Endodermal cell (in vitro differentiated cells): ENCODE data around the gene HSD17B12. TPM values are rescaled to one million over a fixed set of nuclear protein-coding genes. Genes with fewer than 3 reads are reported as not detected.

ENCODE experiments used
- DNase-seq: peaks from one replicate; pipeline ENCODE4 v3.0.0-alpha.2; 2017
- H3K27ac ChIP-seq: 2 replicates; pipeline ENCODE4 v1.5.1; 2013; ENCODE audit warnings: mild to moderate bottlenecking, low read depth, low read length, moderate library complexity
- H3K27me3 ChIP-seq: 2 replicates; pipeline ENCODE4 v1.6.1; 2013; ENCODE audit warnings: mild to moderate bottlenecking, low read length, moderate library complexity; ENCODE audit not compliant: insufficient read depth, control insufficient read depth, poor library complexity, severe bottlenecking
- H3K36me3 ChIP-seq: 2 replicates; pipeline ENCODE4 v1.7.0; 2013; ENCODE audit warnings: mild to moderate bottlenecking, low read length, moderate library complexity; ENCODE audit not compliant: control insufficient read depth, insufficient read depth
- H3K4me1 ChIP-seq: one replicate; pipeline ENCODE4 v1.7.0; 2013; ENCODE audit warnings: low read length; ENCODE audit not compliant: control insufficient read depth, insufficient read depth
- H3K4me3 ChIP-seq: 2 replicates; pipeline ENCODE4 v1.5.1; 2013; ENCODE audit warnings: mild to moderate bottlenecking, low read length, moderate library complexity
- H3K9ac ChIP-seq: 2 replicates; pipeline ENCODE4 v1.6.1; 2013; ENCODE audit warnings: mild to moderate bottlenecking, low read length, moderate library complexity; ENCODE audit not compliant: poor library complexity, severe bottlenecking; ENCODE audit errors: extremely low read depth
- H3K9me3 ChIP-seq: 2 replicates; pipeline ENCODE4 v1.6.1; 2013; ENCODE audit warnings: mild to moderate bottlenecking, low read length, moderate library complexity; ENCODE audit not compliant: control insufficient read depth
- H3K27ac Mint-ChIP-seq: 2 replicates; pipeline ENCODE4 v1.8.0; 2020; ENCODE audit warnings: mixed read lengths
- H3K27me3 Mint-ChIP-seq: 2 replicates; pipeline ENCODE4 v1.8.0; 2021; ENCODE audit warnings: mild to moderate bottlenecking, mixed read lengths; ENCODE audit not compliant: insufficient read depth
- H3K36me3 Mint-ChIP-seq: 2 replicates; pipeline ENCODE4 v1.8.0; 2020; ENCODE audit warnings: low read depth, mixed read lengths
- H3K4me1 Mint-ChIP-seq: 2 replicates; pipeline ENCODE4 v1.8.0; 2020; ENCODE audit warnings: mixed read lengths
- H3K4me3 Mint-ChIP-seq: 2 replicates; pipeline ENCODE4 v1.8.0; 2020; ENCODE audit warnings: mild to moderate bottlenecking, moderate library complexity, mixed read lengths
- H3K9me3 Mint-ChIP-seq: 2 replicates; pipeline ENCODE4 v1.8.0; 2020; ENCODE audit warnings: mild to moderate bottlenecking, mixed read lengths
- WGBS, 2 experiments: methylation state at CpG; one replicate each; pipeline versions ENCODE4 v1.1.5 to v1.1.7; 2013; ENCODE audit warnings: missing lambda C conversion rate in 2 of 2, mixed read lengths in 1 of 2; ENCODE audit not compliant: insufficient coverage in 1 of 2, insufficient read length in 1 of 2; 5-methylcytosine and 5-hydroxymethylcytosine counted together
- total RNA-seq, 2 donors: library from RNA; stranded (reverse); fragmentation: NEBNext Ultra II Directional in 1 of 2; extraction: Animal tissue kit (Norgen Biotek cat#: 25700) in 1 of 2; gene quantifications; 2 replicates in 1 of 2; 3 replicates in 1 of 2; pipeline ENCODE4 v1.2.1, GENCODE V29; 2021
- TF ChIP-seq, protein P1 (sequence below): fragments of 200-600 bp; sonication (generic); conservative IDR thresholded peaks from 2 replicates; pipeline ENCODE4 v1.5.0; 2021; ENCODE audit warnings: antibody characterized with exemption, mild to moderate bottlenecking

Gene HSD17B12
- total RNA-seq, 2 donors from 2014 or later = 109 to 138 TPM

DNA sequence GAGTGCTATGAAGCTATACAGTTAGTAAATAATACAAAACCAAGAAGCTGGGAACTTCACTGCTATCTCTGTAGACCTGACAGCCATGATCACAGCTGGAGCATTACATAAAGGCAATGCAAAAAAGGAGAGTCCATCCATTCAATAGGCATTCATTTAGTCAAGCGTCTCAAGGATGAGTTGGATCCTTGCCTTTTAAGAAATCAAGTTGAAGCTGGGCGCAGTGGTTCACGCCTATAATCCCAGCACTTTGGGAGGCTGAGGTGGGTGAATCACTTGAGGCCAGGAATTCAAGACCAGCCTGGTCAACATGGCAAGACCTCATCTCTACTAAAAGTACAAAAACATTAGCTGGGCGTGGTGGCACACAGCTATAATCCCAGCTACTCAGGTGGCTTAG, 152.0 kb downstream of the HSD17B12 start:
- Histone ChIP-seq H3K27ac (no peak overlapping the region), H3K4me3 (no peak overlapping the region), H3K9ac (no peak overlapping the region), H3K4me1 (no peaks in the 10 kb centered on the region), H3K27me3 (no peaks in the 10 kb centered on the region), H3K9me3 (no peaks in the 10 kb centered on the region), H3K36me3 (peaks cover 22% of the 10 kb centered on the region)
- TF ChIP-seq, protein P1, sequence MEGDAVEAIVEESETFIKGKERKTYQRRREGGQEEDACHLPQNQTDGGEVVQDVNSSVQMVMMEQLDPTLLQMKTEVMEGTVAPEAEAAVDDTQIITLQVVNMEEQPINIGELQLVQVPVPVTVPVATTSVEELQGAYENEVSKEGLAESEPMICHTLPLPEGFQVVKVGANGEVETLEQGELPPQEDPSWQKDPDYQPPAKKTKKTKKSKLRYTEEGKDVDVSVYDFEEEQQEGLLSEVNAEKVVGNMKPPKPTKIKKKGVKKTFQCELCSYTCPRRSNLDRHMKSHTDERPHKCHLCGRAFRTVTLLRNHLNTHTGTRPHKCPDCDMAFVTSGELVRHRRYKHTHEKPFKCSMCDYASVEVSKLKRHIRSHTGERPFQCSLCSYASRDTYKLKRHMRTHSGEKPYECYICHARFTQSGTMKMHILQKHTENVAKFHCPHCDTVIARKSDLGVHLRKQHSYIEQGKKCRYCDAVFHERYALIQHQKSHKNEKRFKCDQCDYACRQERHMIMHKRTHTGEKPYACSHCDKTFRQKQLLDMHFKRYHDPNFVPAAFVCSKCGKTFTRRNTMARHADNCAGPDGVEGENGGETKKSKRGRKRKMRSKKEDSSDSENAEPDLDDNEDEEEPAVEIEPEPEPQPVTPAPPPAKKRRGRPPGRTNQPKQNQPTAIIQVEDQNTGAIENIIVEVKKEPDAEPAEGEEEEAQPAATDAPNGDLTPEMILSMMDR = no peak
- Mint-ChIP-seq H3K27ac (no peak overlapping the region), H3K4me1 (peaks cover 26% of the 10 kb centered on the region), H3K9me3 (no peaks in the 10 kb centered on the region), H3K36me3 (peaks cover 14% of the 10 kb centered on the region), H3K4me3 (no peak overlapping the region), H3K27me3 (no peaks in the 10 kb centered on the region)
- 90 to 93% methylated on average over 3 to 4 of the region's 4 CpGs for WGBS, 2 experiments
- DNase-seq = no peak

DNA sequence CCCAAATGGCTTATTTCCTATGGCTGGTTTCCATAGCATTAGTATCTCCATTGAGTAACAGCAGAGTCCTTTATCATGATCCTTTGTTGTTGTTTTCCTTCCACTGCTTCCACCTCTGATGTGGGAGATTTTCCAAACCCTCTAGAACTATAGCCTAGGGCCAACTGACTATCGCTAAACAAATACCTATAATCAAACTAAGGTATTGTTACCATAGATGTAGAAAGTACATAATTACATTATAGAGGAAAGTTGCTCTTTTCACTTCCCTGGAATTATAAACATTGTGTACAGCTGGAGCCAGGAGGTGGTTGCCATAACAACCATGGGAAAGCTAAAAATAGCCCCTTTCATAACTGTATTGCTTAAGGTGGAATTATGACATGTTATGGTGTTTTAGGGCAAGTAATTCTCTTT, 153.1 kb downstream of the HSD17B12 start:
- Mint-ChIP-seq H3K4me3 (no peak overlapping the region), H3K36me3 (peaks cover 16% of the 10 kb centered on the region), H3K27ac (no peak overlapping the region), H3K27me3 (no peaks in the 10 kb centered on the region), H3K4me1 (peaks cover 26% of the 10 kb centered on the region), H3K9me3 (no peaks in the 10 kb centered on the region)
- H3K9ac ChIP-seq = no peak overlapping the region
- H3K36me3 ChIP-seq = peaks cover 33% of the 10 kb centered on the region
- H3K27me3 ChIP-seq = no peaks in the 10 kb centered on the region
- H3K4me1 ChIP-seq = no peaks in the 10 kb centered on the region
- no peak for DNase-seq
- TF ChIP-seq, protein P1 = no peak
- no peaks in the 10 kb centered on the region for H3K9me3 ChIP-seq
- no CpG with 5 or more reads among the region's 1 CpG for WGBS, 2 experiments
- no peak overlapping the region for H3K4me3 ChIP-seq
- no peak overlapping the region for H3K27ac ChIP-seq

DNA sequence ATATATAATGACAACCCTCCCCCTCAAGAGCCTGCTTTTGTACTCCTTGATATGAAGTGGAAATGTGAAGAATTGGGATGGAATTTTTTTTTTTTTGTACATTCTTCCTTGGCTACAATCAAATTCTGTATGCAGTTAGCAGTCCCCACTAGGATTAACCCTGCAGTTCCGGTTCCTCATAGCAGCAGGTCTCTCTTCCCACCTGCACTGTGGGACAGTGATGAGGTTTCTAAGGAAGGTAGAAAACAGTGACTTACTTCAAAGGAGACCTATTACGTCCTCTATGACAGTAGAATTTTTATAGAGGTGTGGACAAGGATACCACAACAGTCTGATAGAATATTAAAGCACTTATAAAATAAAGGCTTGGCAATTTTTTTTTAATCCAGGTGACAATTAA, 153.7 kb downstream of the HSD17B12 start:
- no peaks in the 10 kb centered on the region for H3K9me3 ChIP-seq
- no peak overlapping the region for H3K27ac ChIP-seq
- H3K4me3 Mint-ChIP-seq = no peak overlapping the region
- H3K36me3 ChIP-seq = peaks cover 36% of the 10 kb centered on the region
- 88 to 100% methylated on average over 1 to 2 of the region's 2 CpGs for WGBS, 2 experiments
- H3K9me3 Mint-ChIP-seq = no peaks in the 10 kb centered on the region
- DNase-seq = no peak
- no peaks in the 10 kb centered on the region for H3K27me3 Mint-ChIP-seq
- H3K4me1 ChIP-seq = no peaks in the 10 kb centered on the region
- no peak overlapping the region for H3K27ac Mint-ChIP-seq
- no peaks in the 10 kb centered on the region for H3K27me3 ChIP-seq
- H3K36me3 Mint-ChIP-seq = peaks cover 22% of the 10 kb centered on the region
- no peak overlapping the region for H3K9ac ChIP-seq
- TF ChIP-seq, protein P1 = no peak
- peaks cover 26% of the 10 kb centered on the region for H3K4me1 Mint-ChIP-seq
- no peak overlapping the region for H3K4me3 ChIP-seq
